HepG2 (cell line): ENCODE results near the gene LRRC8D.

Experiments
- DNMT1 ChIP-seq: sonication (generic); formaldehyde crosslinking; IDR thresholded peaks from 2 replicates; pipeline ENCODE4 v1.5.1; 2020; ENCODE audit warnings: mild to moderate bottlenecking, missing genetic modification reagents
- KLF9 ChIP-seq: IDR thresholded peaks from 2 replicates; pipeline ENCODE4 v1.6.1; 2016; ENCODE audit warnings: low read depth
- ZBTB7A ChIP-seq: sonication (generic); formaldehyde crosslinking; IDR thresholded peaks from 2 replicates; pipeline ENCODE4 v1.8.0; 2022; ENCODE audit warnings: mild to moderate bottlenecking, missing genetic modification reagents
- TF ChIP-seq, protein P1 (sequence below), 2 experiments: IDR thresholded peaks; 2 replicates each; pipeline ENCODE4 v1.6.1; 2011 to 2012; ENCODE audit warnings: low read length in 2 of 2, borderline replicate concordance in 1 of 2, low read depth in 1 of 2, mild to moderate bottlenecking in 1 of 2, moderate library complexity in 1 of 2

DNA sequence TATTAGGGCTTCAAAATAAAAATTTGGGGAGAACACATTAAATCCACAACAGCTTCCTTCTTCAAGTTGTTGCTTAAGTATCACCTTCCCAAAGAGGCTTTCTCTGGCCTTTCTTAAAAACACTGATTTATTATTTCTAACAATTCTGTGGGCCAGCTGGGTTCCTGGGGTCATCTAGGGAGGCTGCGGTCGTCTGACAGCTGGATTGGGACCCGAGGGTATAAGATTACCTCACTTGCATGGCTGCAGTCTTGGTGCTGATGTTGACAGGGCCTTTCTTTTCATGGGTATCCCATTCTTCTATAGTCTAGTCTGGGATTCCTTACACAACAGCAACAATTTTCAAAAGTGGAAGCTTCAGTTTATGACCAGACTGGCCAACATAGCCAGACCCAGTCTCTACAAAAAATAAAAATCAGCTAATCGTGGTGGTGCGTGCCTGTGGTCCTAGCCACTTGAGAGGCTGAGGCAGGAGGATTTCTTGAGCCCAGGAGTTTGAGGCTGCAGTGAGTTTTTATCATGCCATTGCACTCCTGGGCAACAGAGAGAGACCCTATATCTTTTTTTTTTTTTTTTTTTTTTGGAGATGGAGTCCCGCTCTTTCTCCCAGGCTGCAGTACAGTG, 128.0 kb downstream of the LRRC8D start:
- TF ChIP-seq KLF9 (CRISPR knock-in tag) (no peak), ZBTB7A (CRISPR knock-in tag) (no peak), DNMT1 (no peak)
- TF ChIP-seq, protein P1, sequence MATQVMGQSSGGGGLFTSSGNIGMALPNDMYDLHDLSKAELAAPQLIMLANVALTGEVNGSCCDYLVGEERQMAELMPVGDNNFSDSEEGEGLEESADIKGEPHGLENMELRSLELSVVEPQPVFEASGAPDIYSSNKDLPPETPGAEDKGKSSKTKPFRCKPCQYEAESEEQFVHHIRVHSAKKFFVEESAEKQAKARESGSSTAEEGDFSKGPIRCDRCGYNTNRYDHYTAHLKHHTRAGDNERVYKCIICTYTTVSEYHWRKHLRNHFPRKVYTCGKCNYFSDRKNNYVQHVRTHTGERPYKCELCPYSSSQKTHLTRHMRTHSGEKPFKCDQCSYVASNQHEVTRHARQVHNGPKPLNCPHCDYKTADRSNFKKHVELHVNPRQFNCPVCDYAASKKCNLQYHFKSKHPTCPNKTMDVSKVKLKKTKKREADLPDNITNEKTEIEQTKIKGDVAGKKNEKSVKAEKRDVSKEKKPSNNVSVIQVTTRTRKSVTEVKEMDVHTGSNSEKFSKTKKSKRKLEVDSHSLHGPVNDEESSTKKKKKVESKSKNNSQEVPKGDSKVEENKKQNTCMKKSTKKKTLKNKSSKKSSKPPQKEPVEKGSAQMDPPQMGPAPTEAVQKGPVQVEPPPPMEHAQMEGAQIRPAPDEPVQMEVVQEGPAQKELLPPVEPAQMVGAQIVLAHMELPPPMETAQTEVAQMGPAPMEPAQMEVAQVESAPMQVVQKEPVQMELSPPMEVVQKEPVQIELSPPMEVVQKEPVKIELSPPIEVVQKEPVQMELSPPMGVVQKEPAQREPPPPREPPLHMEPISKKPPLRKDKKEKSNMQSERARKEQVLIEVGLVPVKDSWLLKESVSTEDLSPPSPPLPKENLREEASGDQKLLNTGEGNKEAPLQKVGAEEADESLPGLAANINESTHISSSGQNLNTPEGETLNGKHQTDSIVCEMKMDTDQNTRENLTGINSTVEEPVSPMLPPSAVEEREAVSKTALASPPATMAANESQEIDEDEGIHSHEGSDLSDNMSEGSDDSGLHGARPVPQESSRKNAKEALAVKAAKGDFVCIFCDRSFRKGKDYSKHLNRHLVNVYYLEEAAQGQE (IDR thresholded peaks at IDR 0.05; ENCODE audit: borderline replicate concordance in 1 of 2, low read depth in 1 of 2, low read length in 2 of 2) = no peak
